Measurements from ENCODE around the gene ATP11B.

- no peak for TF ChIP-seq EZH2phosphoT487 (IDR thresholded peaks at IDR 0.05; ENCODE audit: insufficient read depth, low read depth)
- no peak for TF ChIP-seq EZH2 (IDR thresholded peaks at IDR 0.05; ENCODE audit: insufficient read depth, poor library complexity, severe bottlenecking)
Measured at GRCh38 chr3:182807061-182807460, 13.8 kb downstream of the ATP11B start.

Data from GM23248 (cell line).